SK-N-MC (cell line): ENCODE results near the gene AQP7.

ENCODE experiments used
- EZH2 ChIP-seq: fragments of 200-600 bp; sonication (generic); IDR thresholded peaks from one replicate; pipeline ENCODE4 v1.6.1; 2017; ENCODE audit warnings: antibody characterized with exemption
- FOXP2 ChIP-seq: optimal IDR thresholded peaks from 2 replicates; pipeline ENCODE3; 2011; ENCODE audit warnings: mild to moderate bottlenecking, moderate library complexity; ENCODE audit not compliant: insufficient read depth; ENCODE audit errors: extremely low read length, control extremely low read depth
- POLR2AphosphoS5 ChIP-seq: IDR thresholded peaks from 2 replicates; pipeline ENCODE4 v1.6.1; 2012; ENCODE audit warnings: mild to moderate bottlenecking, low read depth, low read length, borderline replicate concordance

DNA sequence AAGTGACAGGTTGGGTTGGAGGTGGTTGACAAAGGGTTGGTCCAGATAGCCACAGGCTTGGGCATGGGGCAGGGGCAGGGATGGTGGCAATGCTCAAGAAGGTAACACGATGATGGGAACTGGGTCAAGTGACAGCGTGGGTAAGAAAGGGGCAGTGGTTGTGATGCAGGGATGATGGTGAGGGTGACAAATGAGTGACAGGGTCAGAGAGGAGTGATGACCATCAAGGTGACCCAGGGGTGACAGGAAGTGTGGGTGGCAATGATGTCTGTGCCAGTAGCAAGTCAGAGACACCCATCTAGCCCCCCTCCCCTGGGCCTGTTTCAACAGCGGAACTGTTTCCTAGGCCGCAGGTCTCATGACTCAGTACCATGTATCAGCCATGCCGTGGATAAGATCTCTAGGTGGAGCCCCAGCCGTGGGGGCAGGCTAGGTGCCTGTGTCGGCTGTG, 24.5 kb upstream of the AQP7 start:
- no peak for TF ChIP-seq EZH2
- TF ChIP-seq POLR2AphosphoS5, result no peak
- TF ChIP-seq FOXP2, result no peak
